NCI-H82 (cell line): ENCODE measurements around the gene PPP2R2D.
A peak's percentile ranks its signal among the peaks of the same experiment; 100 is the strongest.
"Not testable (repeated sequence)": the region's sequence is repeated elsewhere in the genome, so short reads cannot be mapped to it uniquely, and the experiment has no call there.

ENCODE experiments used
- DNase-seq: peaks from one replicate; lab custom pipeline; 2025; lab: John Stamatoyannopoulos, UW

The PPP2R2D gene

DNA sequence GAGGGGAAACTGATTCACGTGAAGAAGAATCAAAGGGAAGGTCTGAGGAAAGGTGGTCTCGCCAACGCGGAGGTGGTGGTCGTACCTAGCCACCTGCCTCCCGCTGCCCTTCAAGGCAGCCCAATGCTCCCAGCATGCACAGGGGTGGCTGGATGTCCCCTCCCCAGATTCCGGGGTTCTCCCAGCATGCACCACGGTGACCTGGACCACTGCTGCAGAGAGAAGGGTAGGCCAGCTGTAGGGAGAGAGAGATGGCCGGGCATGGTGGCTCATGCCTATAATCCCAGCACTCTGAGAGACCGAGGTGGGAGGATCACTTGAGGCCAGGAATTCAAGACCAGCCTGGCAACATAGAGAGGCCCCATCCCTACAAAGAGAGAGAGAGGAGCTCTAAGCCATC lies 32.4 kb upstream of the PPP2R2D start:
- DNase-seq, result no peak

DNA sequence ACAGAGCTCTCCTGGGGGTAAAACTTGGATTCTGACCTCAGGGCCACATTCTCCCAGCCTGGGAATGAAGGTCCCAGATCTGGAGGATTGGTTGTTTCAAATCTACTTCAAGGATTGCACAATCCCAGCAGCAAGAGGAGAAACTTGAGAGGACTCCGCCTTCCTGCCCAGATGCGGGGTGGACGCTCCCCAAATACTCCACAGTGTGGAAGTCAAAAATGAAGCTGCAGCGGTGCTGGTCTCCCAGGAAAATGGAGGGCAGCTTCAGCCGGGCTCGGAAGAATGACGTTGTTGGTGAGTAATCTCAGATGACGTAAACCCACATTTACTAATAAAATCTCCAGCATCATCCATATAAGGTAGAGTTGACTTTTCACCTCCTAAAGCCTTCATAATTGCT lies 31.5 kb upstream of the PPP2R2D start:
- DNase-seq, result no peak

DNA sequence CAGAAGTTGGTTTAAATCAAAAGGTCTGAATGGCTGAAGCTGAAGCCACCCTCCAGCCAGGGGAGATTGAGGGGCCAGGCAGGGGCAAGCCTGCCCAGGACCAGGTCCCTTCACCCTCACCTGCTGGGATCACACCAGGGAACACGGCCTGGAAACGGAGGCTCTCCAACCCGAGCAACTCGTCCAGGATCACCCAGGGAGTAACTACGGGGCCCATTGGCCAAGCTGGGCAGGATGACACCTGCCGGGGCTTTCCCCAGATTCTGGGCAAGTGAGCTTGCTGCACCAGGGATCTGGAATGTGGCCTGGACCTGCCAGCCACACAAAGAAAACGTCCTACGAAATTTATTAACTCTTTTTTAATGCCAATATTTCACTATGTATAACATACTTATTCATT lies 30.4 kb upstream of the PPP2R2D start:
- no peak for DNase-seq

DNA sequence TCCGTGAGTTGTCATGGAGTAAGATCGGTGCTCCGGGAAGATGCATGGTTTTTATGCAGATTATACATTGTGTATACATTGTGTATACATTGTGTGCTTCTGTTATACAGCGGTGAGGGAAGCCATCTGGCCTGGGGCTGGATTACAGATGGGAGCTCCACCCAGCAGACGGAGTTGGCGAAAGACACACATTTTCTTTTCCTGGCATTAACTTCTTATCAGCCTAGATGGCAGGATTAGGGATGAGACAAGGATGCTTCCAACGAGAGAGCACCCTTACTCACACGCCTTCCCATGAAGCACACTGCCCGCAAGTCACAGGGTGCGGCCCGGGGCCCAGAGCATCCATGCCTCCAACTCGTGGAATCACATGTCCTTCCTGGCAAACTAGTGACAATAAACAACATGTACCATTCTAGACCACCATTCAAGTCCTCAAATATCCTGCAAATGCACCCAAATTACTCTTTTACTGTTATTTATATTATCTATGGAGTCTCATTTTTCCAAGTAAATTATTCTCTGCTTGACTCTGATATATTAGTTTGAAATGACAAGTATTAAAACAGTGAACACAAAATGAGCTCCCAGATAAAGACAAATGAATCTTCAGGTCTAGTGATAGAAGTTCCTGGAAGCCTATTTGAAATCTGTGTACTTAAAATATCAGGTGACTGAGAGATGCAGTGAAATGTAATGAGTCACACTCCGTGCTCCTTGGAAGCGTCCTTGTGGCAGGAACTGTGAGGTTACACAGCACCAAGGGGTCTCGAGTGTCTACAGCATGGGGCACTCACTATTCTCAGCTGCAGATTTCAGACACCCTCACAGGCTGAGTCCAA lies 29.8 kb upstream of the PPP2R2D start:
- peak; percentile 31 for DNase-seq

DNA sequence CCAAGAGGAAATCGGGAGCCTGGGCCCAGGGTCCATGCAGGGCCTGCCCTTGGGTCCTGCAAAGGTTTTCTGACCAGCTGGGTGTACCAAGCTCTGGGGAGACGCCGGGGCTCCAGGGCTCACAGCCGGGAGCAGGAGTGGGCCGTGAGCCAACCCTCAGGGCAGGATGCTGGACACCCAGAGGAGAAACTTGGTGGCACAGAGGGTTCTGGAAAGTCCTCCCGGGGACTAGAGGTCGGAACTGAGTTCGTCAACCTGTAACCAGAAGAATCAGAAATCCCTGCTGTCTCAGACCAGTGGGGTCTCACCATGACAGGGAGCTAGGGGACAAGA lies 29.2 kb upstream of the PPP2R2D start:
- no peak for DNase-seq

DNA sequence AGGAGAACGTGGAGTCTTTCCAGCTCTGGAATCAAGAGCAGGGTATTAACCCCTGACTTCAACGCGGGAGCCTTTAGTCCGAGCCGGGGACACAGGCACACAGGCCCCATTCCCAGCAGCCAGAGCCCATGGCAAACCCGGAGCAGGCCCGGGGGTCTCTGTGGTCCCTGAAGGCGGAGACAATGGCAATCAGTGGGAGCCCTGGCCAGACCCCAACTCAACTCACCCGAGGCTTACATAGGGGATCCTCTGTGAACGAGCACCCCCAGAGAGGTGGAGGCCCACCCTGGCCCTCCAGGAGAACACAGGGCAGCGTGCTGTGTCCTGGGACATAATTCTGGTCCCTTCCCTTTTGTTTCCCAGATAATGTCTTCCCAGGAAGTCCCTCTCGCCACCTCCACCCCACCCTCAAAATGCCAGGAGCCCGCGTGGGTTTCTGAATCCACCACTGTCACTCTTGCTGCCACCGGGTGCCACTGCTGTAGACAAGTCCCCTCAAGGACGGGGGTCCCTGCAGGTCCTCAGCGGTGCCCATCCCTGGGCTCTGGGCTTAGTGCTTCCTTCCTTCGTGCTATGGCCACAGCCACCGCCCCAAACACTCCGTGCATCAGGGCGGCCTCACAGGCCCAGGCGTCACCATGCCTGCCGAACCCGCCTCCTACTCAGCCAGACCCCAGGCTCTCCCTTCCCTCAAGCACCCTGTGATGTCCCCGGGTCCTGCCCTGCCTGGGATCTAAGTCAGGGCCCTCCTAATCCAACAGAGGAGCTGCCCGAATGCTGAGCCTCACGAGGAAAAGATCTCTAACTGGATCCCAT lies 28.6 kb upstream of the PPP2R2D start:
- no peak for DNase-seq

DNA sequence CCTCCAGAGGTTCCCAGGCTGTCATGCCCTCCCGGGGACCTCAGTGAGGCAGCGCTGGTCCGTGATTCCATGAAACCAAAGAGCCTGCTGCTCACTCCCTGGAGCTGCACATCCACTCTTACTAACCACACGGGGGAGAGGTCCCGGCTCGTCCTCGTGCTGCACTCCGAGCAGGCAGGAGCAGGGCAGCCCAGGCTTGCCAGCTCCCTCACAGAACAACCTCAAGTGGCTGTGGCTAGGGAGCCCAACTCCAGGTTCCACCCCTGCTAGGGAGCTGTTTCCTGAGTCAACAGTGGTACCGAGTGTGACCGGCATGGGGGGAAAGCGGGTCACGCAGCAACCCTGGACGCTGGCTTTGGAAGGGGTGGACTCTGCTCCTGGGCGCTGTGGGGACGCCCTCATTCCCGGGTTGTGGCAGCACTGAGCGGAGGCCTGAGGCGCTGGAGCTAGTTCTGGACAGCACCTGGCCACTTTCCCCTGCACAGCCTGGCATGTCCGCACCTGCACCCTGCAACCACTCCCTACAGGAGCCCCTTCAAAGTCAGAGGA lies 27.9 kb upstream of the PPP2R2D start:
- no peak for DNase-seq

DNA sequence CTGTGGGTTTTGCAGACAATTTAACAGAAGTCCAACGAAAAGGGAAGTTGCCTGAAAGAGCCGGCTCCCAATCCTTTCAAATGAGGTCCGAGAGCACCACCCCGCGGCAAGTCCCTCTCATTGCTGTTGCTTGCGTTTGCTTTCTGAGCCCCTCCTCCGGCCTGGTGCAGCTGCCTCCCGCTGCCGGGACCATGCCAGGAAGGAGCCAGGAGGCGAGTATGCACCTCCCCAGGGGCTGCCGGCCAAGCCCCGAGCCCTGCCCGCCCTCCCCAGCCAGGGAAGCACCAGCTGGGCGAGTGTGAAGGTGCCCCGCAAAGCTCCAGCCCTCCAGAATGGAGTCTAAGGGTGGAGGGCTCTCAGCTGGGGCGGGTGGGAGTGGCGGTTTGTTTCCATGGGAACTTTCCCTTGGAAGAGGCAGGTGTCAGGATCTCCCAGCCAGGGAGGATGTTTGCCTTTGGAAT lies 25.8 kb upstream of the PPP2R2D start:
- DNase-seq, result peak; percentile 76

DNA sequence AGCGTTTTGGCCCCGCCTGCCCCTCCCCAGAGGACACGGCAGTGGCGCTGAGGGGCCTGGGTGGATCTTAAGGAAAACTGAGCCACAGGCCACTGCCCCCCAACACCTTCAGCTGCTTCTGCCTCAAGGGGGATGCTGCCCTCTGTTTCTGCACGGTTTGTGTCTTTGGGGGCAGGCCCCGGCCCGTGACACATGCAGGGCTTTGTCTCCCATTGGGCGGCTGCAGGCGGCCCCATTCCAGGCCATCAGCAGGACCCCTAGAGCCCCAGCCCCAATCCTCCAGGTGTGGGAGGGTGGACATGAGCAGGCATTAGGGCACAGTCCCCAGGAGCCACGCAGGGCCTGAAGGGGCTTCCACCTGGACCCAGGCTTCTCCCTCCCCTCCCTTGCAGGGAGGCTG lies 25.3 kb upstream of the PPP2R2D start:
- no peak for DNase-seq

DNA sequence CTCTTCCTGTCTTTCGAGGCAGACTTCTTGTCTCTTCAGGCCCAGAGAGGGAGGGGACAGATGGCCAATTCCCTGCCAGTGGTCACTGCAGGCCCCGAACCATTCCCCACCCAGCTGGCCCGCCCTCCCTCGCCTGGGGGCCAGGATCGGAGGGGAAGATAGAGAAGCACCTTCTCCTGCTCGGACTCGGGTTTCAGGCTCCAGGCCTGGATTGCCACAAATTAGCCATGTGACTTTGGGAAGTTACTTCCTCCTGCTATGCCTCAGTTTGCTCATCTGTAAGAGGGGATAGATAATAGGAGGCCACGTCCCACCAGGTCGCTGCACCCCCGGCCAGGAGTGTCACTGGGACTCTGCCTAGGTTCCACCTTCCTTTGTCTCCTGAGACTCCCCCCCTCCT lies 24.8 kb upstream of the PPP2R2D start:
- DNase-seq, result no peak

DNA sequence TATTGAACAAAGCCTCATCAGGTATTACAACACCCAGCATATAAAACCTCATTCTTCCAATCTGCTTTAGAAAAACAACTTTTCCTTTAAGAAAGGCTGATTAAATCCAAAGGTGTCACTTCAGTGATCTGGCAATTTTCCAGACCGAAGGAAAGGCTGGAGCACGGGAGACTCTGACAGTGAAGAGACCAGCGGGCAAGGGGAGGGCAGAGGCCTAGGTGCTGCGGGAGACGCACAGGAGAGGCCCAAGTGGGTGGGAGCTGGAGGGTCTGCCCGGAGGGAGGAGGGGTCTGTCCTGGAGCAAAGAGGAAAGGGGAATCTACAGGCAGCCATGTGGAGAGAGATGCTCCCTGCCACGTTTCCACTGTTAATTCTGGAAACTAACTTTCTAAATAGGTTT lies 24.3 kb upstream of the PPP2R2D start:
- no peak for DNase-seq

DNA sequence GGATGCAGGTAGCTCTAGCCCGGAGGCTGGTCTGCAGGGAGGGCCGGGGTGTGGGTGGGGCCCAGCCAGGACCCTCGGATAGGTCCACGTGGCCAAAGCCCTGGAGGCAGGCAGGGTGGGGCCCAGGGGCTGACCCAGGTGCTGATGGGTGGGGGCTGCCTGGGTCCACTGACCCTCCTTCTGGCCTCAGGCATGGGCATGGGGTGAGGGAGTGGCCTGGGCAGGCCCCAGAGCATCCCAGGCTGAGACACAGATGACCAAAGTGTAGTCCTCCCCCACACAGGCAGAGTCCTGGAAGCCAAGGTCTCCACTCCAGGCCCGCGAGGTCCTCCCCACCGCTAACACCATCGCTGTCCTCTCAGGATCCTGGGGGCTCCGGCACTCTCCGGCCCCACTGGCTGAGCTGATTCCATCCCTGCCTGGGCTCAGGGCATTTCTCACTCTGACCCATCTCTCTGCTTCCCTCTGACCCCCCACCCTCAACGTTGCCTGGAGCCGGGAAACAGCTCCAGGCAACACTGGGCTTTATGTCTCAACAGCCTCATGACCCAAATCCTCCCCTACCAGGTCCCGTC lies 20.7 kb upstream of the PPP2R2D start:
- no peak for DNase-seq

DNA sequence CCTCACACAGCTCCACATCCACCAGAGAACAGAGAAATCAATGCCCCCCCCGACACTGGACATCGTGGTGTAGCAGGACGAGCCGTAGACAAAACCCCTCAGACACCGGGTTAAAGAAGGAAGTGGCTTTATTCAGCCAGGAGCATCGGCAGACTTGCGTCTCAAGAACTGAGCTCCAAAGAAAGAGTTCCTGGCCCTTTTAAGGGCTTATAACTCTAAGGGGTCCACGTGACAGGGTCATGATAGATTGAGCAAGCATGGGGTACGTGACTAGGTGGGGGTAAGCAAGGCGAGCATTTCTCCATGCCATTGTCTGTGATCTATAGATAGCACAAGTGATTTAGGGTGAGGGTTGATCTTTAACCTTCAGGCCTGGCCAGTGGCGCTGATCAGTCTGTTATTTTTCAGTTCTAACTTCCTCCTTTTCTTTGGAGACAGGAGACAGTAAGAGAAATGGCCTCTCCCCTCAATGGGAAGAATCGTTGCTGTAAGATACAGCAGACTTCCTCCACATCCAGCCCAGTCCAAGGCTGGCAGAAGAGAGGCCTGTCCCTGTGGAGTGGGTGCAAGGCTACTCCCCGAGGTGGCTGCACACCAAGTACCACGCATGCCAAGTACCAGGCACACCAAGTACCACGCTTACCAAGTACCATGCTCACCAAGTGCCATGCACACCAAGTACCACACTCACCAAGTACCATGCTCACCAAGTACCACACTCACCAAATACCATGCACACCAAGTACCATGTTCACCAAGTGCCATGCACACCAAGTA lies 19.5 kb upstream of the PPP2R2D start:
- DNase-seq, result no peak

DNA sequence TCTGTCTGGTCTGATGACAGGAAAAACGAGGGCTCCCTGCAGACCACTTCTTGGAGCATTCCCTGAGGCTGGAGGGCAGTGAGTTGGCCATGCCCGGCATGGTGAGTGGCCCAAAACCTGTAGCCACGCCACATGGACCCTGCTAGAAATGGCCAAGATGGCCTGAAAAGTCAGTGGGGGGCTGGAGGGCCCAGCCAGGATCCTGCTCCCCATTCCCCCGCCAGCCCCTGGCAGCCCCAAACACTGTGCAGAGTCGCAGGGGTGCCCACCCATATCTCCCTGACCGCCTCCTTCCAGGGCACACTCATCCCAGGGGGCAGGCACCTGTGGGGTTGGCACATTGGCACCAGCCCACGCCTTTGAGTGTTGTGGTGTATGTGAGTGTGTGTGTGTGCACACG lies 18.7 kb upstream of the PPP2R2D start:
- DNase-seq, result no peak

DNA sequence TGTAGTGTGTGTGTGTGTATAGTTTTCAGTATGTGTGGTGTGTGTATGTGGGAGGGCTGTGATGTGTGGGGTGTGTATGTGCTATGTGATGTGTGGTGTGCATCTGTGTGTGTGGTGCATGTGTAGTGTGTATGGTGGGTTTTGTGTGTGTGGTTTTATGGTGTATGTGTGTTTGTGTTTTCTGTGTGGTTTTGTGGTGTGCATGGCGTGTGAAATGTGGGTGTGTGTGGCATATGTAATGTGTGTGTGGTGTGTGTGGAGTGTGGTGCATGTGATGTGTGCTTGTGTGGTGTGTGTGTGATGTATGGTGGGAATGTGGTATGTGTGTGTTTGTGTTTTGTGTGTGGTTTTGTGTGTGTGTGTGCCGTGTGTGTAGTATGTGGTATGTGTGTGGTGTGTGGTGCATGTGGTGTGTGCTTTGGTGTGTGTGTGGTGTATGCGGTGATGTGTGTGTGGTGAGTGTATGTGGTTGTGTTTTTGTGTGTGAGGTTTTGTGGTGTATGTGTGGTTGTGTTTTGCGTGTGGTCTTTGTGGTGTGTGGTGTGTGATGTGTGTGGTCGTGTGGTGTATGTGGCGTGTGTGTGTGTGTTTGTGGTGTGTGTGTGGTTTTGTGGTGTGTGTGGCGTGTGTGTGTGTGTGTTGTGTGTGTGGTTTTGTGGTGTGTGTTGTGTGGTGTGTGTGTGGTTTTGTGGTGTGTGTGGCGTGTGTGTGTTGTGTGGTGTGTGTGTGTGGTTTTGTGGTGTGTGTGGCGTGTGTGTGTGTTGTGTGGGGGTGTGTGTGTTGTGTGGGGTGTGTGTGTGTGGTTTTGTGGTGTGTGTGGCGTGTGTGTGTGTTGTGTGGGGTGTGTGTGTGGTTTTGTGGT lies 18.0 kb upstream of the PPP2R2D start:
- DNase-seq, result no peak

DNA sequence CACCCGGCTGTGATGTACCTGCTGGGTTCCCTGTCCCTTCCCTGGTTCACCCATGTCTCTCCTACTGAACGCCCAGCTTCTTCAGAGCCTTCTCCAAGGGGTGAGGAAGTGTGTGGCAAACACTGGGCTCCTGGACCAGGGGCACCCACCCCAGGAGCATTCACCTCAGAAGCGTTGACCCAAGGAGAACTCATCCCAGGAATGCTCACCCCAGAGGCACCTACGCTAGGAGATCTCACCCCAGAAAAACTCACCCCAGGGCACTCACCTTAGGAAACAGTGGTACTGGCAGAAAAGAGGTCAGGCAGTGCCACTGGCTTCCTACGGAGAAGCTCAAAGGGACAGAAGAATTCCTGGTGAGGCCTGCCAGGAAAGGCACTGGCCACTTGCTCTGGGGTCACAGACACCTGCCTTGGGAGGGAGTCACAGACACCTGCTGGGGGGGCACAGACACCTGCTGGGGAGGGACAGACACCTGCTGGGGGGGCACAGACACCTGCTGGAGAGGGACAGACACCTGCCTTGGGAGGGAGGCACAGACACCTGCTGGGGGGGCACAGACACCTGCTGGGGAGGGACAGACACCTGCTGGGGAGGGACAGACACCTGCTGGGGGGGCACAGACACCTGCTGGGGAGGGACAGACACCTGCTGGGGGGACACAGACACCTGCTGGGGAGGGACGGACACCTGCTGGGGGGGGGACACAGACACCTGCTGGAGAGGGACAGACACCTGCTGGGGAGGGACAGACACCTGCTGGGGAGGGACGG lies 17.0 kb upstream of the PPP2R2D start:
- DNase-seq, result not testable (repeated sequence)

DNA sequence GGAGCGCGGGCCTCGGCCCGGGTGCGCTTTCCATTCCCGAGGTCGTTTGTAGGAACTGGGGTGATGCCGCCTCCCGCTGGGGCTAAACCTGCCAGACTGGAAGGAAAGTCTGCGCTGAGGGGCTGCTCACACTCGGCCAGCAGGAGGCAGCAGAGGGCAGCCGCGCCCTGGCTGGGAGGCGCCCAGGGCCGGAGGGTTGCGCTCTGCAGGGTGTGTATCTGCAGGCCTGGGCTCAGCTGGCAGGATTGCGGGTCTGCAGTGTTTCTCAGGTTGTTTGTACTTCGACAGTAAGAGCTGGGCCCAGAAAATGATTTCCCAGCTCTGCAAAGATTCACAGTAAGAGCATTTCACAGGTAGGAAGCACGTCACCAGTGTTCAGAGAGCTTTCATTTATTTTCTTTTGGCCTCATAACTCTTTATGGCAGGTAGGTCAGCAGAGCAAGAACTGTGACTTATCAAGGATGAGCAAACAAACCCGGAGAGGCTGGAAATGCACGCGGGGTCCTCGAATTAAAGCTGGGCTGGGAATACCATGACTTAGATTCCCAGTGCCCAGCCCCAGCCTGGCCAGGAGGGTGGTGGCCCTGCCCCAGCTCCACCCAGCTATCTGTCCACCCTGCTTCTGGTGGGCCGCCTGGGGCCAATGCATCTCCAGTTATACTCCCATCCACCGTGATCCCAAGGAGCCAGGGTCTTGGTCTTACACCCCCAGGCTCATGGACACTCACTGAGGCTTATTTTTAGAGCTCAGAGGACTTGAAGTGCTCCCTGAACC lies 15.2 kb upstream of the PPP2R2D start:
- peak; percentile 71 for DNase-seq

DNA sequence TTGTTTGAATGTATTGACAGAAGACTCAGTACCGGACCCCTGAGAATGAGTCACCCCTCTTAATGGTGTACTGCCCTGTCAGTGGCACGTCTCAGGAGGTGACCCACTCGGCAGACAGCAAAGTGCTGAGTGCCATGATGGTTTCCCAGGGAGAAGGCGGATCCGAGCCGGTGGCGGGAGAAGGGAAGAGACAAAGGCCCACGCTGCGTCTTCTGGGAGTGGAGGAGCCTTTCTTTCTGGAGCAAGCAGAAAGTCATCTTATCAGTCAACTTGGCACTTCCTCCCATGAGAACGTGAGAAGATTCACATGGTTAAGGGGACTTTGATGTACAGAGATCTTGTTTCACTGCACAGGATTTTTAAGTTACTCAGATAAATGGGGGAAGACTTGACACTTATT lies 14.6 kb upstream of the PPP2R2D start:
- DNase-seq, result no peak

DNA sequence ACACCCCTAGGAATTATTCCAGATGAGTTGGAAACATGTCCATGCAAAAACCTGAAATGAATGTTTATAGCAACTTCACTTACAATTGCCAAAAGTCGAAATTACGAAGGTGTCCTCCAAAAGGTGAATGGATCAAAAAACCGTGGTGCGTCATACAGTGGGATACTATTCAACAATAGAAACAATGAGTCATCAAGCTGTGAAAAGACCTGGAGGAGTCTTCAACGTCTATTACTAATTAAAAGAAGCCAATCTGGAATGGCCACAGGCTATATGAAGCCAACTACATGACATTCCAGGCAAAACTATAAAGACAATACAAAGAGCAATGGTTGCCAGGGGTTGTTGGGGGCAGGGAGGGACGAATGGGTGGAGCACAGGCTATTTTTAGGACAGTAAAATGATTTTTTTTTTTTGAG lies 12.6 kb upstream of the PPP2R2D start:
- DNase-seq, result no peak
